GM12878 (cell line): ENCODE measurements around the gene HYI. TPM values are rescaled to one million over a fixed set of nuclear protein-coding genes. Genes with fewer than 3 reads are reported as not detected.
"Not testable (repeated sequence)": the region's sequence is repeated elsewhere in the genome, so short reads cannot be mapped to it uniquely, and the experiment has no call there.

Experiments used
- ATAC-seq: fragments of 200-7000 bp; cut with Tn5 transposase; 3 replicates; pipeline ENCODE4 v1.9.1; 2020; ENCODE audit warnings: mild to moderate bottlenecking, moderate library complexity
- BruUV-seq: library from RNA; stranded (reverse); fragments of 400-500 nt; replicated peaks from 2 replicates; lab custom pipeline; 2021; lab: Mats Ljungman, UMichigan
- CTCF ChIA-PET: fragments of 300-600 bp; sonication (Branson Sonifier 250); formaldehyde crosslinking; extraction: SDS; loops from one replicate; lab custom pipeline; 2021; ENCODE audit warnings: inconsistent platforms; lab: Yijun Ruan, JAX
- POLR2A ChIA-PET: fragments of 350-600 bp; formaldehyde crosslinking; extraction: SDS; loops from one replicate; lab custom pipeline; 2021; ENCODE audit warnings: inconsistent platforms; lab: Charles Lee
- RAD21 ChIA-PET: fragments of 300-600 bp; sonication (Branson Sonifier 250); formaldehyde crosslinking; loops from one replicate; lab custom pipeline; 2023; ENCODE audit warnings: antibody characterized with exemption; ENCODE audit not compliant: unreplicated experiment; lab: Charles Lee
- SMC1A ChIA-PET: fragments of 300-600 bp; sonication (Branson Sonifier 250); formaldehyde crosslinking; loops from one replicate; lab custom pipeline; 2023; ENCODE audit not compliant: unreplicated experiment, uncharacterized antibody; lab: Charles Lee
- DNase-seq: peaks from one replicate; pipeline ENCODE4 v3.0.0-alpha.2; 2011; ENCODE audit warnings: low read depth, low spot score
- FAIRE-seq: peaks from 3 replicates; lab custom pipeline; 2011; peaks lifted over from hg19 to GRCh38; lab: Jason Lieb, UNC
- H2AFZ ChIP-seq: 2 replicates; pipeline ENCODE4 v1.6.0; 2011; ENCODE audit warnings: low read depth, low read length, control low read depth; ENCODE audit not compliant: control insufficient read depth
- H3K27ac ChIP-seq: 2 replicates; pipeline ENCODE4 v1.5.1; 2011; ENCODE audit warnings: control low read depth; ENCODE audit not compliant: control insufficient read depth, insufficient read depth
- H3K27me3 ChIP-seq, 2 experiments: replicated peaks in 1 of 2; 2 replicates each; pipeline versions ENCODE4 v1.6.0 to v1.6.1; 2011; ENCODE audit warnings: low read length in 1 of 2; ENCODE audit not compliant: control insufficient read depth in 2 of 2, insufficient read depth in 2 of 2
- H3K36me3 ChIP-seq, 2 experiments: 2 replicates each; pipeline ENCODE4 v1.5.1; 2011; ENCODE audit warnings: low read length in 1 of 2; ENCODE audit not compliant: control insufficient read depth in 2 of 2, insufficient read depth in 2 of 2
- H3K4me1 ChIP-seq: 2 replicates; pipeline ENCODE4 v1.6.1; 2011; ENCODE audit warnings: mild to moderate bottlenecking, low read length, moderate library complexity, mixed read lengths; ENCODE audit not compliant: control insufficient read depth, insufficient read depth
- H3K4me2 ChIP-seq: 2 replicates; pipeline ENCODE4 v1.6.0; 2011; ENCODE audit warnings: control low read depth; ENCODE audit not compliant: control insufficient read depth, insufficient read depth
- H3K4me3 ChIP-seq: fragments of 200-600 bp; sonication (generic); 2 replicates; pipeline ENCODE4 v1.5.1; 2016
- H3K79me2 ChIP-seq: 2 replicates; pipeline ENCODE4 v1.6.0; 2011; ENCODE audit warnings: low read length; ENCODE audit not compliant: control insufficient read depth, insufficient read depth
- H3K9ac ChIP-seq: 2 replicates; pipeline ENCODE4 v1.8.0; 2011; ENCODE audit warnings: low read length, control low read depth, mixed read lengths; ENCODE audit not compliant: control insufficient read depth, insufficient read depth
- H3K9me3 ChIP-seq: replicated peaks from 3 replicates; pipeline ENCODE4 v1.5.1; 2011; ENCODE audit warnings: mild to moderate bottlenecking, low read length; ENCODE audit not compliant: control insufficient read depth, insufficient read depth
- H4K20me1 ChIP-seq: 2 replicates; pipeline ENCODE4 v1.6.0; 2011; ENCODE audit not compliant: control insufficient read depth, insufficient read depth
- FOXK2 ChIP-seq: fragments of 450-650 bp; IDR thresholded peaks from 2 replicates; pipeline ENCODE4 v1.6.1; 2017; ENCODE audit warnings: mild to moderate bottlenecking, moderate library complexity
- KAT2A ChIP-seq: conservative IDR thresholded peaks from 2 replicates; pipeline ENCODE4 v1.6.1; 2011; ENCODE audit warnings: low read depth, low read length; ENCODE audit not compliant: control insufficient read depth
- MXI1 ChIP-seq: fragments of 150-350 bp; IDR thresholded peaks from 2 replicates; pipeline ENCODE4 v1.6.1; 2011; ENCODE audit warnings: low read depth, mild to moderate bottlenecking, inconsistent platforms, low read length, improper control_type of control experiment
- MYC ChIP-seq: IDR thresholded peaks from 2 replicates; pipeline ENCODE4 v1.6.1; 2011; ENCODE audit warnings: mild to moderate bottlenecking, low read length, moderate library complexity, inconsistent platforms; ENCODE audit not compliant: insufficient read depth, insufficient replicate concordance, insufficient read length, severe bottlenecking
- WGBS: methylation state at CpG from one replicate; pipeline ENCODE4 v1.1.6; 2016; ENCODE audit warnings: low lambda C conversion rate; ENCODE audit not compliant: insufficient replicate concordance, insufficient coverage; ENCODE audit errors: missing lambda C conversion rate; 5-methylcytosine and 5-hydroxymethylcytosine counted together
- in situ Hi-C: fragments of 300-500 bp; cut with MboI; formaldehyde crosslinking; loops from 9 replicates; pipeline ENCODE4 v1.14.3; 2018; ENCODE audit warnings: mixed read lengths
- intact Hi-C: fragments of 100-400 bp; cut with micrococcal nuclease; formaldehyde crosslinking; loops from one replicate; pipeline ENCODE4 v1.14.2; 2022; ENCODE audit not compliant: unreplicated experiment
- polyA plus RNA-seq, 11 experiments: library from polyadenylated mRNA; depleted of rRNA in 4 of 11; unstranded in 6 of 11; stranded (reverse) in 5 of 11; fragments of >200 nt; fragmentation: Nextera tagmentation in 4 of 11; fragmentation: Illumina TruSeq in 1 of 11; extraction: Ambion mirVana in 4 of 11; extraction: Trizol in 1 of 11; gene quantifications; 1 replicate in 1 of 11; 2 replicates in 10 of 11; pipeline versions ENCODE4 v1.2.1 to v1.2.3, GENCODE V29; 2011 to 2016; ENCODE audit warnings: inconsistent platforms in 2 of 11, missing spikeins in 2 of 11, low read depth in 1 of 11
- total RNA-seq, 4 experiments: library from RNA; depleted of rRNA in 3 of 4; stranded (reverse); fragments of >200 nt in 3 of 4; fragmentation: Illumina TruSeq in 1 of 4; extraction: Trizol in 1 of 4; gene quantifications; 2 replicates each; pipeline versions ENCODE4 v1.2.1 to v1.2.3, GENCODE V29; 2013 to 2021

Gene HYI
- total and polyA plus RNA-seq, 10 of the 15 experiments (the other 5 are each of a cell fraction or from before 2014, with no cell fraction given): 0.27 to 5.5 (median 2.0) TPM

GRCh38 chr1:43413426-43413825, 40.3 kb downstream of the HYI start:
- H2AFZ ChIP-seq, H3K4me1 ChIP-seq, H3K27ac ChIP-seq, POLR2A ChIA-PET, H3K4me2 ChIP-seq, FAIRE-seq, DNase-seq, H3K9me3 ChIP-seq, H4K20me1 ChIP-seq, H3K36me3 ChIP-seq, H3K27me3 ChIP-seq, H3K9ac ChIP-seq, H3K4me3 ChIP-seq, H3K79me2 ChIP-seq, BruUV-seq, ATAC-seq: not testable (repeated sequence)
- CTCF ChIA-PET: interaction anchor here (0.6 to 6.2 kb wide), 9 partner anchors 19 to 187 kb away, joined by 3 to 89 read pairs (median 4); partner anchors contain the start of genes HYI, MED8 and SZT2
- WGBS: 93% methylated on average over 1 of the region's 1 CpG
- in situ Hi-C loops: loop anchor here (5.0 kb wide), 1 partner anchor 186 kb away; no protein-coding TSS in a partner anchor
- SMC1A ChIA-PET: interaction anchor here (0.8 to 5.5 kb wide), 5 partner anchors 24 to 184 kb away, joined by 3 to 70 read pairs (median 14); partner anchors contain the start of genes CDC20, MED8 and SZT2
- RAD21 ChIA-PET: interaction anchor here (1.2 to 5.4 kb wide), 4 partner anchors 55 to 186 kb away, joined by 4 to 52 read pairs (median 8); partner anchors contain the start of gene CDC20
- intact Hi-C loops: loop anchor here (5.0 kb wide), 1 partner anchor 341 kb away; no protein-coding TSS in a partner anchor

DNA sequence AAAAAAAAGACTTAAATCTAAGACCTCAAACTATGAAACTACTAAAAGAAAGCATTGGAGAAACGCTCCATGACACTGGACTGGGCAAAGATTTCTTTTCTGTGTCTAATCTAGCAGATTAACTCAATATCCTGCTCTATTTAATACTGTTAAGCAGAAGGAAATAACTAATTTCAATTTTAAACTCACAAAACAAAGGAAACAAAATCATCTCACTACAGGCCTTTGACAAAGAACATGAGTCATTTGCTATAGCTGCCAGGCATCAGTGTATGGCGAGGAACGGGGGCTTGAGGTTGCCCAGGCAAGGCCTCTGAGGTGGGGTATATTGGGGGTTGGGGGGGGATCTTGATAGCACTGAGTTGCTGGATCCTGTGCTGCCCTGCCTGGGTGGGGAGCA, 43.2 kb downstream of the HYI start:
- Histone ChIP-seq H3K27ac (no peak overlapping the region), H3K4me2 (no peak overlapping the region), H3K9ac (no peak overlapping the region), H3K9me3 (no peaks in the 10 kb centered on the region), H3K4me1 (no peaks in the 10 kb centered on the region), H2AFZ (no peak overlapping the region), H3K4me3 (no peak overlapping the region), H4K20me1 (no peaks in the 10 kb centered on the region), H3K27me3 (no peaks in the 10 kb centered on the region), H3K36me3 (peaks cover 1 to 14% of the 10 kb centered on the region in 2 experiments), H3K79me2 (no peaks in the 10 kb centered on the region)
- ChIA-PET SMC1A (interaction anchor here (5.4 kb wide), 1 partner anchor 172 kb away, joined by 70 read pairs; no protein-coding TSS in a partner anchor), RAD21 (no interaction called here), POLR2A (no interaction called here), CTCF (interaction anchor here (5.3 kb wide), 1 partner anchor 184 kb away, joined by 61 read pairs; no protein-coding TSS in a partner anchor)
- no TSS peak for BruUV-seq
- WGBS: 100% methylated on average over 3 of the region's 3 CpGs
- intact Hi-C loops: loop anchor here (5.0 kb wide), 1 partner anchor 338 kb away; no protein-coding TSS in a partner anchor
- in situ Hi-C loops: loop anchor here (5.0 kb wide), 1 partner anchor 183 kb away; no protein-coding TSS in a partner anchor
- FAIRE-seq (no peak), DNase-seq (no peak), ATAC-seq (no peak)
- TF ChIP-seq KAT2A (no peak), MXI1 (no peak), MYC (no peak), FOXK2 (no peak)
